WTC11 (cell line): Measurements from ENCODE around the gene ITPKA. TPM values are rescaled to one million over a fixed set of nuclear protein-coding genes. Genes with fewer than 3 reads are reported as not detected.
A peak's percentile ranks its signal among the peaks of the same experiment; 100 is the strongest.

Experiments
- ATAC-seq: fragments of 200-7000 bp; cut with Tn5 transposase; 2 replicates; pipeline ENCODE4 v1.10.0; 2021; ENCODE audit warnings: mild to moderate bottlenecking, moderate library complexity
- CTCF ChIA-PET: fragments of 300-600 bp; sonication (Branson Sonifier 250); formaldehyde crosslinking; loops from one replicate; lab custom pipeline; 2021; ENCODE audit warnings: antibody characterized with exemption; lab: Charles Lee
- POLR2A ChIA-PET: fragments of 350-600 bp; sonication (Branson Sonifier 250); formaldehyde crosslinking; loops from one replicate; lab custom pipeline; 2021; ENCODE audit warnings: antibody characterized with exemption; lab: Charles Lee
- DNase-seq: peaks from one replicate; pipeline ENCODE4 v3.0.0; 2021; ENCODE audit warnings: low spot score
- H3K27ac Mint-ChIP-seq: 2 replicates; pipeline ENCODE4 v1.8.0; 2021; ENCODE audit warnings: mixed read lengths
- H3K27me3 Mint-ChIP-seq: 2 replicates; pipeline ENCODE4 v1.8.0; 2021; ENCODE audit warnings: low read depth, mild to moderate bottlenecking, moderate library complexity, mixed read lengths
- H3K36me3 Mint-ChIP-seq: 2 replicates; pipeline ENCODE4 v1.8.0; 2021; ENCODE audit warnings: mixed read lengths
- H3K4me1 Mint-ChIP-seq: 2 replicates; pipeline ENCODE4 v1.8.0; 2022; ENCODE audit warnings: mixed read lengths
- H3K4me3 Mint-ChIP-seq: 2 replicates; pipeline ENCODE4 v1.8.0; 2021; ENCODE audit warnings: mild to moderate bottlenecking, moderate library complexity, mixed read lengths
- H3K9me3 Mint-ChIP-seq: 2 replicates; pipeline ENCODE4 v1.8.0; 2021; ENCODE audit warnings: mixed read lengths
- CDX4 ChIP-seq: fragments of 250-450 bp; sonication (Bioruptor Pico); IDR thresholded peaks from 2 replicates; pipeline ENCODE4 v1.9.0; 2021; ENCODE audit warnings: moderate library complexity, mild to moderate bottlenecking, inconsistent platforms, borderline replicate concordance
- E2F4 ChIP-seq: sonication (generic); formaldehyde crosslinking; IDR thresholded peaks from 2 replicates; pipeline ENCODE4 v1.8.1; 2022; ENCODE audit warnings: low read depth, mild to moderate bottlenecking, moderate library complexity, missing genetic modification reagents, borderline replicate concordance
- ESRRA ChIP-seq: sonication (generic); formaldehyde crosslinking; IDR thresholded peaks from 2 replicates; pipeline ENCODE4 v1.8.1; 2022; ENCODE audit warnings: mild to moderate bottlenecking, missing genetic modification reagents, borderline replicate concordance
- FOXJ3 ChIP-seq: sonication (generic); formaldehyde crosslinking; IDR thresholded peaks from 2 replicates; pipeline ENCODE4 v1.9.0; 2021; ENCODE audit warnings: missing genetic modification reagents, mild to moderate bottlenecking, borderline replicate concordance
- FOXP4 ChIP-seq: sonication (generic); formaldehyde crosslinking; IDR thresholded peaks from 2 replicates; pipeline ENCODE4 v1.8.0; 2022; ENCODE audit warnings: mild to moderate bottlenecking, missing genetic modification reagents
- NFE2L1 ChIP-seq: sonication (generic); formaldehyde crosslinking; IDR thresholded peaks from 2 replicates; pipeline ENCODE4 v1.8.1; 2023; ENCODE audit warnings: missing genetic modification reagents
- NFYB ChIP-seq: sonication (generic); formaldehyde crosslinking; conservative IDR thresholded peaks from 2 replicates; pipeline ENCODE4 v1.8.0; 2022; ENCODE audit warnings: low read depth, missing genetic modification reagents
- NR2C2 ChIP-seq: sonication (generic); formaldehyde crosslinking; IDR thresholded peaks from 2 replicates; pipeline ENCODE4 v1.8.0; 2022; ENCODE audit warnings: mild to moderate bottlenecking, missing genetic modification reagents
- PRDM15 ChIP-seq: sonication (generic); formaldehyde crosslinking; IDR thresholded peaks from 2 replicates; pipeline ENCODE4 v1.8.0; 2022; ENCODE audit warnings: missing genetic modification reagents
- PRRX2 ChIP-seq: fragments of 250-450 bp; sonication (Bioruptor Pico); IDR thresholded peaks from 2 replicates; pipeline ENCODE4 v1.8.0; 2021; ENCODE audit warnings: mild to moderate bottlenecking
- SP1 ChIP-seq: sonication (generic); formaldehyde crosslinking; conservative IDR thresholded peaks from 2 replicates; pipeline ENCODE4 v1.8.1; 2022; ENCODE audit warnings: missing genetic modification reagents
- ZNF121 ChIP-seq: sonication (generic); formaldehyde crosslinking; IDR thresholded peaks from 2 replicates; pipeline ENCODE4 v1.8.0; 2023; ENCODE audit warnings: missing genetic modification reagents
- ZNF425 ChIP-seq: fragments of 250-450 bp; sonication (Bioruptor Pico); conservative IDR thresholded peaks from 2 replicates; pipeline ENCODE4 v1.9.0; 2021; ENCODE audit warnings: mild to moderate bottlenecking
- total RNA-seq: library from RNA; stranded (reverse); gene quantifications from 3 replicates; pipeline ENCODE4 v1.2.3, GENCODE V29; 2021
- TF ChIP-seq, protein P1 (sequence below): sonication (generic); formaldehyde crosslinking; IDR thresholded peaks from 2 replicates; pipeline ENCODE4 v1.8.0; 2022; ENCODE audit warnings: mild to moderate bottlenecking, missing genetic modification reagents
- TF ChIP-seq, protein P2 (sequence below): sonication (generic); formaldehyde crosslinking; IDR thresholded peaks from 2 replicates; pipeline ENCODE4 v1.8.1; 2023; ENCODE audit warnings: mild to moderate bottlenecking, moderate library complexity, missing genetic modification reagents
- TF ChIP-seq, protein P3 (sequence below): sonication (generic); formaldehyde crosslinking; IDR thresholded peaks from 2 replicates; pipeline ENCODE4 v1.8.0; 2022; ENCODE audit warnings: mild to moderate bottlenecking, missing genetic modification reagents

The ITPKA gene
- total RNA-seq, 1 experiment from 2014 or later = 1.2 TPM

DNA sequence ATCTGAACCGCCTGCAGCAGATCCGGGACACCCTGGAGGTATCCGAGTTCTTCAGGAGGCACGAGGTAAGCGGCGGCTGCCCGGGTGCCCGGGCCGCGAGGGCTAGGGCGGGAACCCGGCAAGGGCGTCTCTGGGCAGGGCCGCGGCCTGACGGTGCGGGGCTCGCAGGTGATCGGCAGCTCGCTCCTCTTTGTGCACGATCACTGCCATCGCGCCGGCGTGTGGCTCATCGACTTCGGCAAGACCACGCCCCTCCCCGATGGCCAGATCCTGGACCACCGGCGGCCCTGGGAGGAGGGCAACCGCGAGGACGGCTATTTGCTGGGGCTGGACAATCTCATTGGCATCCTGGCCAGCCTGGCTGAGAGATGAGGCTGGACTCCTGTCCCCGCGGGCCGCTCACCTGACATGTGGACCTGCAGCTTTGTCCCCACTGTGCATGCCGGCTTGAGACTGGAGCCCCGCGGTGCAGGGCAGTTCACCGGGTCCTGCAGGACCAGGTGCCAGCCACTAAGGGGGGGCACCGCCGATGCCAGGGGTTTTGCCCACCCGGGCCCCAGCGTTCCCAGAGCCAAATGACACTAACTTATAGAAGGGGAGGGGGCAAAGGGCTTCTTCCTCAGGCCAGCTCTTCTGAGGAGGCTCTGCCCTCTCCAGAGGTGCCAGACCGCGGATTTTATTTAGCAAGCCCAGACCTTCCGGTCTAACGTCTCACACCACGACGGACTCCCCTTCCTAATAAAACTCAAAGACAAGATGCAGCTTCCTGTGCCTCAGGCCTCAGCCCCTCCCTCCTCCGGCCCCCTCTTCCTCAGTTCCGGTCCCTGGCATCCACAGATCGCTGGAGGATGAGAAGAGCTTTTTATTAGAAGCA is 9.4 kb downstream of the ITPKA start (continued):
- TF ChIP-seq, protein P1, sequence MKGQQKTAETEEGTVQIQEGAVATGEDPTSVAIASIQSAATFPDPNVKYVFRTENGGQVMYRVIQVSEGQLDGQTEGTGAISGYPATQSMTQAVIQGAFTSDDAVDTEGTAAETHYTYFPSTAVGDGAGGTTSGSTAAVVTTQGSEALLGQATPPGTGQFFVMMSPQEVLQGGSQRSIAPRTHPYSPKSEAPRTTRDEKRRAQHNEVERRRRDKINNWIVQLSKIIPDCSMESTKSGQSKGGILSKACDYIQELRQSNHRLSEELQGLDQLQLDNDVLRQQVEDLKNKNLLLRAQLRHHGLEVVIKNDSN (CRISPR knock-in tag) = no peak
- TF ChIP-seq NR2C2 (CRISPR knock-in tag) = 0 out of 2 replicates have a peak, but pooled peaks have one; percentile 32
- 0 out of 2 replicates have a peak, but pooled peaks have one; percentile 5 for TF ChIP-seq PRDM15
- TF ChIP-seq, all 79 proteins: peak for 4

DNA sequence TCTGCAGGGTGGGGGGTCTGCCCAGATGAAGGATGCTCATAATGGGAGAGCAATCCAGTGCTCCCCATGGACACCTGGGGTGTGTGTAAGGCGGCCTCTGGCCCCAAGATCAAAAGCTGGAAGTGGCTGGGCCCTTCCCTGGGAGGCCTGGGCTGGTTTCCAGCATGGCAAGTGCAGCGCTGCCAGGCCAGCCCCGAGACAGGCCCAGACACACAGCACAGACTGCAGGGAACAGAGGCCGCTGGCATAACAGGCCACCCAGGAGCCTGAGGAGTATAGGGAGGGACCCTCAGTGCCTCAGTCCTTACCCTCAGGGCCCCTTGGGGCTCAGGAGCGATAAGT is 10.0 kb downstream of the ITPKA start:
- H3K9me3 Mint-ChIP-seq = no peaks in the 10 kb centered on the region
- ChIA-PET CTCF (interaction anchor here (1.6 kb wide), 1 partner anchor 11 kb away, joined by 11 read pairs; the partner anchor contains the start of gene ITPKA), POLR2A (no interaction called here)
- H3K4me3 Mint-ChIP-seq = peak overlapping the region; percentile 61
- H3K27ac Mint-ChIP-seq = no peak overlapping the region
- H3K36me3 Mint-ChIP-seq = no peaks in the 10 kb centered on the region
- DNase-seq (no peak), ATAC-seq (no peak)
- TF ChIP-seq ZNF425 (CRISPR knock-in tag) (no peak), NFE2L1 (CRISPR knock-in tag) (no peak), E2F4 (CRISPR knock-in tag) (no peak), ESRRA (CRISPR knock-in tag) (no peak), SP1 (CRISPR knock-in tag) (no peak), ZNF121 (CRISPR knock-in tag) (no peak)
- peaks cover 99% of the 10 kb centered on the region for H3K27me3 Mint-ChIP-seq
- peaks cover 13% of the 10 kb centered on the region for H3K4me1 Mint-ChIP-seq

DNA sequence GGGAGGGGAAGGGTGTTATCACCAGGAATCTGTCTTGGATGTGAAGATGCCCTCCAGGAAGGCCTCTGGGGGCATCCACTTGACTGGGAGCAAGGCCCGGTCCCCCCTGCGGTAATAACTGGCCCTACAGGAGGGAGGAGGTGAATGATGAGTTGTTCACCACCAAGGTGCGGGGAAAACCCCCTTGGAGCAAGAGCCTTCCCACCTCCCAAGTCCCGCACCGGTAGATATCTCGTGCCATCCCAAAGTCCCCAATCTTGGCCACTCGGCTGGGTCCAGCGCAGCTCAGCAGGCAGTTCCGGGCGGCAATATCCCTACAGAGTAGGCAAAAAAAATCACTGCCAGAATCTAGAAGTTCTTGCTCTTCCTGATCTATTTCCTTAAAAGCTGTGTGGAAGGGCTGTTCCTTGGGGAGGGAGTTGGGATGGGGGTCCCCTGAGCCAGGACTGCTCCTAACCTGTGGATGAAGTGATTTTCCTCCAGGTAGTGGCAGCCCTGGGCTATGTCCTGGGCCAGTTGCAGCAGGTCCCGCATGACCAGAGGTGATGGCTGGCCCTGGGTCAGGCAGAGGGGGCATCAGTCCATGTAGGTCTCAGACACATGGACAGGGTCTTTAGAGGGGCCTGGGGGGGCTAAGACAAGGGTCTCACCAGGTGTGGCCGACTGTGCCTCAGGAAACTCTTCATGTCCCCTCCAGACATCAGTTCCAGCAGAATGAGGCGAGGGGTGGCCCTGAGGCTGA is 11.2 kb downstream of the ITPKA start:
- Mint-ChIP-seq H3K27ac (no peak overlapping the region), H3K36me3 (no peaks in the 10 kb centered on the region), H3K27me3 (peaks cover 98% of the 10 kb centered on the region), H3K9me3 (no peaks in the 10 kb centered on the region), H3K4me3 (no peak overlapping the region), H3K4me1 (peaks cover 13% of the 10 kb centered on the region)
- ATAC-seq = no peak
- DNase-seq = no peak
- ChIA-PET CTCF (interaction anchor here (0.5 to 4.5 kb wide), 3 partner anchors 11 to 1262 kb away, joined by 3 to 38 read pairs (median 3); partner anchors contain the start of gene ITPKA), POLR2A (no interaction called here)
- TF ChIP-seq NFYB (CRISPR knock-in tag) (no peak), FOXP4 (CRISPR knock-in tag) (no peak), CDX4 (CRISPR knock-in tag) (no peak), FOXJ3 (CRISPR knock-in tag) (no peak), PRRX2 (no peak)
- TF ChIP-seq, protein P2, sequence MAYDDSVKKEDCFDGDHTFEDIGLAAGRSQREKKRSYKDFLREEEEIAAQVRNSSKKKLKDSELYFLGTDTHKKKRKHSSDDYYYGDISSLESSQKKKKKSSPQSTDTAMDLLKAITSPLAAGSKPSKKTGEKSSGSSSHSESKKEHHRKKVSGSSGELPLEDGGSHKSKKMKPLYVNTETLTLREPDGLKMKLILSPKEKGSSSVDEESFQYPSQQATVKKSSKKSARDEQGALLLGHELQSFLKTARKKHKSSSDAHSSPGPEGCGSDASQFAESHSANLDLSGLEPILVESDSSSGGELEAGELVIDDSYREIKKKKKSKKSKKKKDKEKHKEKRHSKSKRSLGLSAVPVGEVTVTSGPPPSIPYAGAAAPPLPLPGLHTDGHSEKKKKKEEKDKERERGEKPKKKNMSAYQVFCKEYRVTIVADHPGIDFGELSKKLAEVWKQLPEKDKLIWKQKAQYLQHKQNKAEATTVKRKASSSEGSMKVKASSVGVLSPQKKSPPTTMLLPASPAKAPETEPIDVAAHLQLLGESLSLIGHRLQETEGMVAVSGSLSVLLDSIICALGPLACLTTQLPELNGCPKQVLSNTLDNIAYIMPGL (CRISPR knock-in tag) = no peak
- TF ChIP-seq, protein P3, sequence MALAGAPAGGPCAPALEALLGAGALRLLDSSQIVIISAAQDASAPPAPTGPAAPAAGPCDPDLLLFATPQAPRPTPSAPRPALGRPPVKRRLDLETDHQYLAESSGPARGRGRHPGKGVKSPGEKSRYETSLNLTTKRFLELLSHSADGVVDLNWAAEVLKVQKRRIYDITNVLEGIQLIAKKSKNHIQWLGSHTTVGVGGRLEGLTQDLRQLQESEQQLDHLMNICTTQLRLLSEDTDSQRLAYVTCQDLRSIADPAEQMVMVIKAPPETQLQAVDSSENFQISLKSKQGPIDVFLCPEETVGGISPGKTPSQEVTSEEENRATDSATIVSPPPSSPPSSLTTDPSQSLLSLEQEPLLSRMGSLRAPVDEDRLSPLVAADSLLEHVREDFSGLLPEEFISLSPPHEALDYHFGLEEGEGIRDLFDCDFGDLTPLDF (CRISPR knock-in tag) = no peak
